NK-92 (cell line): Measurements from ENCODE around the gene S100A11.

Experiments
- DNase-seq: peaks from one replicate; lab custom pipeline; 2025; ENCODE audit not compliant: unreplicated experiment; lab: John Stamatoyannopoulos, UW

The S100A11 gene

DNA sequence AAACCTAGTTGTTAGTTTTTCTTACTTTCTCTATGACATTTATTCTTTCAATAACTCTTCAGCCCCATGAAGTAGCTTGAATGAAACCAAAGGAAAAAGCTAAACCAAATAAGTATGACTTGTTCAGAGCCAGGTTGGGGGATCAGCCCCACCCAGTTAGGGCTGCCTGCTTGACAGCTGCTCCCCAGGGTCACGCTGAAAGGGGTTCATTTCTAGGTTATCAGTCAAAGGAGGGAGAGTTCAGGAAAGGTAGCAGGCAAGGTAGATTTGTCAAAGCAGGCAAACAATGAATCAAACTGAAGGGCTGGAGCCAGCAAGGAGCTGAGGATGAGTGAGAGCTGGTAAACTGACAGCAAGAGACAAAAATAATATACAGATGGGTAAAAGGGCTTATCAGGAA lies 3.1 kb upstream of the S100A11 start:
- no peak for DNase-seq

DNA sequence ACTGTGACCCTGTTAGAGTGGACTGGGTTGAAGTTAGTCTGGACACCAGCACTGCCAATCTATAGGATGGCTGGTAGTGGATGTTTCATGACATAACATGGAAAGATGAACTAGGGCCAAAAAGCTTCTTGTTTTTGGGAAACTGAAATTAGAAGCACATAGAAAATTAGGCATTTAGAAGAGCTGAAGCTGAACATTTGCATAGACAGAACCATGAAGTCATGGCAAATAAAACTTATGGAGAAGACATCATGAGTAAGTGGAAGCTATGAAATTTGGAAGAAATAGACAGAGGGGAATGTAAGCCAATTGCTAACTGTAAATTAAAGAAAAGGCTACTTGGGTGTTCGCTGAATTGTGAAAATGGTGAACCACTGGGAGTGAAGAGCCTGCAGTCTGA lies 2.7 kb upstream of the S100A11 start:
- no peak for DNase-seq

DNA sequence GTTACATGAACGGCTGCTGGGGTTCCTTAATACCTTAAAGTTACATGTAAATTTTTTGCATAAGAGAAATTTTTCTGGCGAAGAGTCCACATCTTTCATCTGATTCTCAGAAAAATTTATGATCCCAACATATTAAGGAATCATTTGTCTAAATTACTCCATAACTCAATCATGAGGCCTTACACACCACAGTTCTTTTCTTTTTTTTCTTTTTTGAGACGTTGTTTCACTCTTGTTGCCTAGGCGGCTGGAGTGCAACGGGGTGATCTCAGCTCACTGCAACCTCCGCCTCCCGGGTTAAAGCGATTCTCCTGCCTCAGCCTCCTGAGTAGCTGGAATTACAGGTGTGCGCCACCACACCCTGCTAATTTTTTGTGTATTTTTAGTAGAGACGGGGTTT lies 2.1 kb upstream of the S100A11 start:
- no peak for DNase-seq

DNA sequence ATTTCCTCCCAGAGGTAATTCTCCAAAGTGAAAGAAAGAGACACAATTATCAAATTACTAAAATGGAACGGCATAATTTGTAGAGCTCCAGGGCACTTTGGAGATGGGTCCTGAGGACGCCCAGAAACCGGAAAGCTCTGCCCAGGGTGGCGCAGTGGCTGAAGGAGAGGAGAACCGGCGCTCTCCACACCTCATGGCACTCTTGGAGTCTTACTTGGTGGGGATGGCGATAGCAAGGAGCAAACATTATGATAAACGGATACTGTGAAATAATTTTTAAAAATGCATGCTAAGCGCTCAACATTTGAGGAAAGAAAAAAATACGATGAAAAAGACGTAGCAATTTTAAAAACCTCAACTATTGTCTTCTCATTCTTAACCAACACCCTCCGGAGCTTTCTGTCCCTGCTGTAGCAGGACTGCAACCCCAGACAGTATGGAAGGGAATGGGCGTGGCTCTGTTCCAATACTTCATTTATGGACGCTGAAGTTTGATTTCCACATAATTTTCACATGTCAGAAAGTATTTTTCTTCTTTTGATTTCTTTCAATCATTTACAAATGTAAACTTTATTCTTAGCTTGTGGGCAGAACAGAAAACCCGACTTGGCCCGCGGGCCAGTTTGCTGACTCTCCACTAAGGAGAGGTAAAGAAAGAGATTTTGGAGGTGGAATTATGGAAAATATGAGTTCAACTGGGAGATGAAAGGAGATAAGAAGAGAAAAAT lies 1.1 kb downstream of the S100A11 start:
- no peak for DNase-seq

DNA sequence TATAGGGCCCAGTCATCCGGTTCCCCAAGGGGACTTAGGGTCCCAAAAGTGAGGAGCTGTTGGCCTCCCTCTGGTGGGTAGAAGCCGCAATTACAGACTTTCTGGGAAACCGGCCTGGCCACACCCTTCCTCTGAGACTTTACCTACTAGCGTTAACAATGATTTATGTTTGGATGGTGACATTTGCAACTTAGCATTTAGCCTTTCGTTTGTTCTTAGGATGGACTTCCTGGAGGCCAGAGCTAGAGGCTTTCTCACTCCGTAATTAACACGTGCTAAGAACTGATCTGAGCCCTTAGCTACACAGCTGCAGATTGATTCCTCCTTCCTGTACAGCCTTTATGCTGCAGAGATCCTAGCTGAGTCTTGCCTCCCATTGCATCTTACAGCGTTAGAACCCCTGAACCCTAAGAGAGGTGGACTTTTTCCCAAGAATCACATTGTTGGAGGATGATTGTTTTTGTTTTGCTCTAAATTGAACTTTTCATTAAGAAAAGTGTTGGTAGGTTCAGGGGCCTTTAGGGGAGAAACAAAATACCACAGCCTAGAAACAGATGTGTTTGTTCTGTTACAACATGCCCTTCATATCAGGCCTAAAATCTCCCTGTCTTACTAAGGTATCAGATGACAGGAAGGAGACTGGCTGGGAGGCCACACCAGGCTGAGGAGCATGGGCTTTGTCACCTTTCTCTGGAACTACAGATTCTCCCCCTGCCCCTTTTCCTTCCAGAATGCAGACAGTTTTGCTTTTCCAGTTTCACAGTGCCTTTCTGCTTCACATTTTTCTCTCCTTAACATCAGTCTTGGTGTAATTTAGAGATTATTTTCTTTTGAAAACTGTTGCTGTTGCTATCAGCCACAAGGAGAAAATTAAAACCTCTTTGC lies 1.9 kb downstream of the S100A11 start:
- DNase-seq = no peak

DNA sequence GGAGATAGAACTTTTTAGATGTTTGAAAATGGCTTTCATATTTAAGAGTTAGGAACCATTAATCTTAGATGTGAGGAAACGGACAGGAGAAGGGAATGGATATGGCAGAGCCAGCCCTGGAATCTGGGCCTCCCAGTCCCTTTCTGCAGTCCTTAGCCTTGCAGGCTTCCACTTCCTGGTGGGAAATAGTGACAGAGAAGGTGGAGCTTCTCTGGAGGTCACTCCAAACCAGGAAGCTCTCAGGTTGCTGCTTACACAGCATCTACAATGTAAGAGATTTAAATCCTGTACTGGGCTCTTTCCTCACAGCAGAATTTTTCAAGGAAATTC lies 2.5 kb downstream of the S100A11 start:
- no peak for DNase-seq

DNA sequence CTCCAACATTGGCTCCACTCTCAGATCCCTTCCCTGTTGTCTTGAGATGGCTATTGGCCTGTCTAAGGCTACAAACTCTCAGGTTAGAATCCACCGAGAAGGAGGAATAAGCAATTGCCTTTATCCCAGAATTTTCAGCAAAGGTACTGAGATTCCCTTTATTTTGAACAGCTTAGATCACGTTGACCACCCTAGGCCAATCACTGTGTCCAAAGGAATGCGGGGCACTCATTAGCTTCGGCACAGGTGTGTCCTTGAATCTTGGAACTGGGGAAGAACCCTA lies 6.9 kb downstream of the S100A11 start:
- DNase-seq = no peak

DNA sequence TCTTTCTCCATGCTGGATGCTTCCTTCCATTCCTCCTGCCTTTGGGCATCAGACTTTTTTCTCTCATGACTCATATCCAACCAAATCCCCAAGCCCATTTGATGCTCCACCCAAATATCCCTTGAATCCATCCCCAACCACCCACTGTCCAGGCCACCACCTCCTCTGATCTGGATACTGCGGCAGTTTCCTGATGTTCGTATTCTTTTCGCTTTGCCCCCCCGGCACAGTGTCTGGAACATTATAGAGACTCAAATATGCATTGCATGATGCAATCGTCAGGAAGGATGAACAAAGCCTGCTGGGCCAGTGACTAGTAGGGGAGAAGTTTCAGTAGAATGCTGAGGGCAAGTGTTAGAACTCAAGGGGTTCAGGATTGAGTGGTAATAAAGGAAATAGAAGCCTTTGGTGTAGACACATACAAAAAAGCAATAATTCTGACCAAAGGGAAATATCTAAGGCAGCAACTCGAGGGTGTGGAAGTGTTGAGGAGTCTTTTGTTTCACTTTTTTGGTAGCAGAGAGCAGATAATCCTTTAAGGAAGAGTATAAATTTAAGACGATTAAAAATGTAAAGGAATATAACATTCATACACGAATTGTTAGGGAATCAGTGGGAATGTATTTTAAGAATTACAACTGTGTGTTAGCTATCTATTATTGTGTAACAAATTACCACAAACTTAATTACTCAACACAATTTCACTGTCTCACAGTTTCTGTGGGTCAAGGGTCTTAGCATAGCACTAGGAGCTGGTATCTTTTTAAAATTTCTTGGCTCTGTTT lies 7.5 kb downstream of the S100A11 start:
- DNase-seq = no peak

DNA sequence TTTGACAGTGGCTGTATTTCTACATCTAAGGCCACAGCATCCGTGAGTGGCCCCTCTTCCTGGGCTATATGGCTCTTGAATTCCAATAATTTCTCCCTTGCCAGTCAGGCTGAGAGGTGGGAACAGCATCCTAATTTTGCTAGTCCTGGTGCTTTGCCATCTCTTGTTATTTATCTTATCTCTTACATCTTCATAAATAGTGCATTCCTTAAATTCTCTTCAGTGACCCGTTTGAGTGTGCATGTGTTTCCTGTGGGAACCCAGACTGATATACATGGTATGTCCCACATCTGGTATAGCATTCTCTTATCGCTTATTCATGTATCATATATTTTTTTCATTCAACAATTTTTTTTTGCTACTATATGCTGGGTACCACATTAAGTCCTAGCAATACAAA lies 9.9 kb downstream of the S100A11 start:
- no peak for DNase-seq

DNA sequence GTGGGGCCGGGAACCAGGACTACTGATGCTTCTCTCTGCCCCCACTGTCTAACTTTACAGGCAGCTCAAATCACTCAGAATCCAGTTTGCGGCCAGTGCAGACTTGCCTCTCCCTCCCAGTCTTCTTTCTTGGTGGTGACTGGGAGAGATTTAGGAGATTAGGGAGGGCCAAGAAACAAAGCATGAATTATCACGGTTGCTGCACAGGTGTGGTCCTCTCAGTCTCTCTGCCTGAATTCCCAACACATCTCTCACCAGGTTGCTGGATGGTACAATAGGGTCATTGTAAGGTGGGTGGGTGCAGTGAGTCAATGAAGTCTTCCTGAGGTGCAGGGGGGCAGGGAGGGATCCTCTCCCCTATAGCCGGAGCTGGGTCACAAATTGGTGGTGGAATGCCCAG lies 12.6 kb downstream of the S100A11 start:
- DNase-seq = no peak

DNA sequence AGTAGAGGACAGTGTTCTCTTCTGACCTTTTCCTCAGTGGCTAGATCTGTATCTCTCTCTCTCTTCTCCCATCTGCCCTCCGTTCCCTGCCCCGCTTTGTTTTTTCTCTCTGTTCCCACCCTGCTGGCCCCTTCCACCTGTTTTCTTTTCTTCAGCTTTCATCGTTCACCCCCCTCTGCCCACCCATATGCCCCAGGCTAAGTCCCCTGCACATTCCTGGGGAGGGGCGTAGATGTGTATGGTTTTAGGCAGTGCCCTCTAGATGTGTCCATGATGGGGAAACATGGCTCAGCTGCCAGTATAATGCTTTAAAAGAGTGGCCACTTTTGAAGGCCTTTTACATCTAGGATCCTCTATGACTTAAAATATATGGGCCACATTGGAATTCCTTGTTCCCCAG lies 13.6 kb downstream of the S100A11 start:
- no peak for DNase-seq

DNA sequence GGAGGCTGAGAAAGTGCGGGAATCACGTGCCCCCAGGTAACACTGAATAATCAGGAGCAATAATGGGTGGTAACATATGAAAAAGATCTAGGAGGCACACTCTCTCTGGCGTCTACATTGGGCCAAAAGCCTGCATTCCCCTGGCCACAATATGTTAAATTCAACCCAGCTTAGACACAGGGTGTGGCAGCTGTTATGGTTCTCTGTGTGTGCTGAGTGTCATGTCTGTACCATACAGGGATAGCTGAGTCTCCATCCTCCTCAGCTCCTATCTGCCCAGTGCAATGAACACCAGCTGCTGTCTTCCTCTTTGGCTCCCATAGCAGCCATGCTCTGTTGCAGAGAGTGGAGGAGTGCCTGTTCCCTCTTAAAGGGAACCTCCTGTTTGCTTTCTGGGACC lies 14.3 kb downstream of the S100A11 start:
- DNase-seq = no peak

DNA sequence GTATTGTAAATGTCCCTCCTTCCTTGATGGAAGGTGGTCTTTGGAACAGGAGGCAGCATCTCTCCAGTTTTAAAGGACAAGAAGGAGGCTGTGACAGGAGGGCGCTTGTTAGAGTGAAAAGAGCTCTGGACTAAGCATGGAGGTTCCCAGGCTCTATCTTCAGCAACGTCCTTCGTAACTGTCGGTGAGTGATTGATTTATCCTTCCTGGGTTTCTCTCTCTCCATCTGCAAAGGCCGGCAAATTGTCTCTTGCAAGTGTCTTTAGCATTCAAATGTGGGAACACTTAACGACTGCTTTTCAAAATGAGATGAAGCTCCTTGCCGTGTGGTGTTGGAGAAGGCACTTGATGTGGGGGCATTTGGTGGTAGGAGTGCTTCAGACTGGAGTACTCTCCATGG lies 15.2 kb downstream of the S100A11 start:
- DNase-seq = no peak

DNA sequence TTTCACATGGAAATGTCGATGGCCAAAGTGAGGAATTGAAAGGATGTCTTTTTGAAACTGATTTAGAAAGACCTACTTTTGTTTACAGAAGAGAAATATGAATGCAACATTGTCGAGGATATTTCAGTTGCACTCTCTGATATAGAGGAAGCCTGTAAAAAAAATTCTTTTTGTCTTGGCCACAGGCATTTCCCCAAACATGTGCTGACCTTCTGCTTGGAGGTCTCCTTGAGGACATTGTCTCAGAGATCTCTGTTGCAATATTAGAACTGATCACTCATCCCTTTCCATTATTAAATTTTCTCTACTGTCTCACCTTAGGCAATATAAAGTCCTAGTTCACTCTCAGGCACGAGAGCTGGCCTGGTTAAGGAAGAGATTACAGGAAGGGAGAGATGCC lies 16.0 kb downstream of the S100A11 start:
- no peak for DNase-seq

DNA sequence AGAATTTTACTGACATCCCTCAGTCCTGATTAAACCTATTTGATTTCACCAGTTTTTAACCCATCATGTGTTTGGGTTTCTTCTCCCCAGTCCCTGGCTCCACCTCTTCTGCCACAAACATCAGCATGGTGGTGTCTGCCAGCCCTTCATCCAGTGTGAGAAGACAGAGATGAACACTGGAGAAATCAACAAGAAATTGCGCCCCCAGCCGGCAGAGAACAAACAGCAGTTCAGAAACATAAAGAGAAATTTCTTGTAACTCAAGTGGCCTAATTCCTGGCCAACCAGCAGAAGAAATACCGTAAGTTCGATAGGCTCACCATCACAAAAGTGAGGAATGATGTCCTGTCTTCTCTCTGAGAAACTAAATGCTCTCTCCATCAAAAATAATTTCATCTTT lies 18.3 kb downstream of the S100A11 start:
- no peak for DNase-seq

DNA sequence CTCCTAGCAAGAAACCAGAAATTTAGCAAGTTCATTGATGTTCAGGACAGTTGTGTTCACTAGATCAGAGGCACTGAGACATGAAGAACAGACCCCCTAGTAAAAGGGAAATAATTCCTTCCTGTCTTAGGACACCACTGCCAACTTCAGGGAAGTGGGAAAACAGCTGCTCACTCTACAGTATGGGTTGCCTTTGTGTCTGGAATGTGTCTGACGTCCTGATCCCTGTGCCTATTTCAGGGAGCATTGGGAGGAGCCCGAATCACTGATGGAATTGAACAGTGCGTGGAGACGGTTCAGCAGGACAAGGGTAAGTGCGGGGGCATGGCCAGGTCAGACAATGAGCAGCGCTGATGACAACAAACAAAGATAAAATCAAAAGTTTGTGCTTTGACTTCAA lies 21.0 kb downstream of the S100A11 start:
- no peak for DNase-seq

DNA sequence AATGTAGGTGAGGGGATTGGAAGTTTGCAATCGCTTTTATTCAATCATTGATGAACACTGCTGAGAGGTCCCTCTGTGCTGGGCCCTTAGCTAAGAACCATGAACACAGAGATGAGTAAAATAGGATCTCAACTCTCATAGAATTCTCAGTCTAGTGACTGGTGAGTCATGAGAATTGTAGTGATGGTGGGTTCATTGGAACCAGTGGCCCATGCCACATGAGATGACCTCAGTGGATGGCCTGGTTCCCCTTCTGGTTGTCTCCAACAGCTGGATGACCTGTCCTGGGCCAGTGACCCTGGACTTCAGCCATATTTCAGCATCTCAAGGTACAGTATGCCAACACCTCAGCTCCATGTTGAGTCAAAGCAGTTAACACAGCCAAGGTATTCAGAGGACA lies 21.9 kb downstream of the S100A11 start:
- DNase-seq = no peak

DNA sequence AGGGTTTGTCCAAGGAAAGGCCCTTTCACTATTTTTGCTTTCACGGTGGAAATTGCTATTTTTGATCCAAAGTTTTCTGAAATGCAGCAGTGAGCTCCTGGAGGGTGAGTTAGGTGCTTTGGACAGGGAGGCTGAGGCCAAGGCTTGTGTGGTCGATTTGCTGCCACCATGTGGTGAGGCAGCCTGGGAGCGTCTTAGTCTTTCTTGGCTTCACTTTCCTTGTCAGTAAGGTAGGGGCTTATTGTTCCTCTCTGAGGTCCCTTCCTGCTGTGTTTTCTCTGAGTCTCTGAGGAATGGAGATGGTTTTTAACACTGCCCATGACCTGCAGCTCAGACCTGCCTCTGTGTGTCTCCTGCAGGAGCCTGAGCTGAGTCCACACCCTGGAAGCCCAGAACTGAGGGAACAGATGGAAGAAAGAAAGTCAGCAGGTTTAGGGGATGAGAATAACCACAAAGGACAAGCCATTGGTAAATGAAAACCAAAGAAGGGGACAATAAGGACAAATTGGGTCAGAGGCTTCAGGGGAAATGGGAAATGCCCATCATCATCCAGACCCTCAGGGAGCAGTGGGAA lies 23.1 kb downstream of the S100A11 start:
- no peak for DNase-seq

DNA sequence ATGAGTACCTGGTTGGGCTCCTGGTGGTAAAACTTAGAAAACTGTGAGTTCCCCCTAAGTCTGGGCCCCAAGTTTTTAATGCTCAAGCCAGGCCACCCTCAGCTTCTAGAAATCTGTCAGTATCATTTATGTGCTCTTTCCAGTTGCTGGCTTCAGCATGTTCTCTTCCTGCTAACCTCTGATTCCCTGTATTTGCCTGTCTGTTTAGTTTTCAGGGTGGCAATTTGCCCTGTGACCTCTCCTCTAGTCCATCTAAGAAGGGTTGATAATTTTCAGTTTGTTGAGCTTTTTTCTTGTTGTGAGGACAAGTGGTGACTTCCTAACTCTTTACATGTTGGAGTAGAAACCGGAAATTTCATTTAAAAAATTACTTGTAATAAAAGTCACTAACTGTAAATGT lies 27.1 kb downstream of the S100A11 start:
- DNase-seq = no peak

DNA sequence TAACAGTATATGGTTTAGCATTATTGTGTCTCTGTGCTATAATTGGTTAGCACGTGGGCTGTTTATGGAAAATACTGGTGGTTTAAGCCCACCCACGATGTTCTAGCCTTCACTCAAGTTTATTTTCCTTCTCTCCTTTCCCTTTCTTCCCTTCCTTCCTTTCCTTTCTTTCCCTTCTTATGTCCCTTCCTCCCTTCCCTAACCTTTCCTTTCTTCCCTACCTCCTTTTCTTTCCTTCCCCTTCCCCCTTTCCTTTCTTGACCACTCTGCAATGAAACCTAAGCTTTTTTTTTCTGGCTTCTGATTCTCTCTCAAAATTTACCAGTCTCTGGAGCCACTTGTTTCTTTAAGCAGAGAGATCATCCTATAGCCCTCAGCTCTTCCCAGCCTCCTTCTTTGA lies 29.8 kb downstream of the S100A11 start:
- no peak for DNase-seq

DNA sequence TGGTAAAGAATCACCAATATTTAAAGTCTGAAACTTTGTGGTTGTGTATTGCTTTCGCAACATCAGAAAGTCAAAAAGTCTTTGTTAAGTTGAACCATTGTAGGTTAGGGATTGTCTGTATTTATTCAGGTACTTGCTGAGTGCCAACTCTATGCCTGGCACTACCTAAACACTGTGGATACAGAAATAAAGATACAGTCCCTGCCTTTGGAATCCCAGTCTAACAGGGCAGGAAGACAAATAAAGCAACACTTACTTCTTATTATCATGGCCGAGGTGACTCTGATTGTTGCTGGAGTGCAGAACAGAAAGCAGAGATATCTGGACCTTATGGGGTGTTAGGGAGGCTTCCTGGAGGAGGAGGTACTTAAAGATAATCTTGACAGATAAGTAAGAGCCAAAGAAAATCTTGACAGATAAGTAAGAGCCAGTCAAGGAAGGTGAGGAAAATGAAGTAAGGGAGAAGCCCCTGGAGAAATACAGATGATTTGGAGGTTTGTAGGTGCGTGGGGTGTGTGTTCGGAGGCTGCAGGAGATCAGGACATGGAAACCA lies 31.4 kb downstream of the S100A11 start:
- no peak for DNase-seq
